ENCODE measurements around the gene SMIM1. TPM values are rescaled to one million over a fixed set of nuclear protein-coding genes. Genes with fewer than 3 reads are reported as not detected.

SMIM1 gene
- total and polyA plus RNA-seq, 9 of the 15 experiments (the other 6 are each of a cell fraction or from before 2014, with no cell fraction given) = 2.3 to 125 (median 24.3) TPM

GRCh38 chr1:3730543-3731247 lies 41.9 kb upstream of the SMIM1 start:
- BruUV-seq (replicated peaks) = no TSS peak
- Histone ChIP-seq H3K4me2 (ENCODE audit: insufficient read depth, low read length) (no peak overlapping the region), H3K9me1 (ENCODE audit: control insufficient read depth, insufficient read depth, low read length) (peaks cover 3% of the 10 kb centered on the region), H3K9me3 (replicated peaks; ENCODE audit: control insufficient read depth, insufficient read depth, low read depth, low read length) (no peaks in the 10 kb centered on the region), H3K4me1 (replicated peaks in 1 of 2; ENCODE audit: control insufficient read depth in 2 of 2, insufficient read depth in 2 of 2, low read length in 2 of 2) (peaks cover 0 to 63% of the 10 kb centered on the region in 2 experiments; a peak in 2 of 5 replicates), H3K27me3 (ENCODE audit: control insufficient read depth in 2 of 2, insufficient read depth in 2 of 2, low read length in 2 of 2) (peaks cover 13 to 35% of the 10 kb centered on the region in 2 experiments; a peak in 4 of 5 replicates), H4K20me1 (replicated peaks; ENCODE audit: control insufficient read depth, insufficient read depth, low read length) (0 out of 2 replicates have a peak, but pooled peaks cover 4% of the 10 kb centered on the region), H2AFZ (ENCODE audit: low read depth, low read length) (no peak overlapping the region), H3K79me2 (ENCODE audit: control insufficient read depth, insufficient read depth, low read length) (no peaks in the 10 kb centered on the region), H3K27ac (ENCODE audit: extremely low read depth, low read depth, low read length) (no peak overlapping the region), H3K9ac (ENCODE audit: insufficient read depth in 1 of 2, low read depth in 2 of 2, low read length in 2 of 2) (peak overlapping the region in 1 of 2 experiments; percentile 7; a peak in 1 of 4 replicates), H3K4me3 (no peak overlapping the region), H3K36me3 (ENCODE audit: control insufficient read depth, insufficient read depth, low read length) (peaks cover 4% of the 10 kb centered on the region; the same call in 1 of the 3 replicates)
- in situ Hi-C loops (cut with MboI) = no loop called here
- TF ChIP-seq POLR2G (IDR thresholded peaks at IDR 0.05; ENCODE audit: low read depth, low read length) = peak; percentile 50
- TF ChIP-seq RUNX1 (IDR thresholded peaks at IDR 0.05; ENCODE audit: low read depth) = no peak
- DNase-seq (ENCODE audit: extremely low read depth in 1 of 4, low spot score in 3 of 4) = no peak
- CTCF ChIA-PET (ENCODE audit: low intra/inter-chr PET ratio) = no interaction called here
- intact Hi-C loops (cut with micrococcal nuclease) = no loop called here
- no peak for FAIRE-seq
- no peak for ATAC-seq
- WGBS (ENCODE audit: insufficient coverage, low coverage, missing lambda C conversion rate) = 35% methylated on average over 25 of the region's 25 CpGs
- POLR2A ChIA-PET = interaction anchor here (0.7 to 1.1 kb wide), 2 partner anchors 12 to 169 kb away, joined by 3 read pairs; partner anchors contain the start of gene C1orf174
